Left lobe of liver (tissue), 2 donors: ENCODE measurements around the gene SLC9A1. TPM values are rescaled to one million over a fixed set of nuclear protein-coding genes. Genes with fewer than 3 reads are reported as not detected.
"Not testable (repeated sequence)": the region's sequence is repeated elsewhere in the genome, so short reads cannot be mapped to it uniquely, and the experiment has no call there.

Experiments
- ATAC-seq: fragments of 200-7000 bp; cut with Tn5 transposase; one replicate; pipeline ENCODE4 v1.9.1; 2020; ENCODE audit warnings: mild to moderate bottlenecking, moderate library complexity
- DNase-seq: peaks from one replicate; pipeline ENCODE4 v3.0.0-alpha.2; 2020; ENCODE audit warnings: low spot score
- total RNA-seq: library from RNA; stranded (reverse); gene quantifications from one replicate; pipeline ENCODE4 v1.2.1, GENCODE V29; 2021
- donor health status: DM: no; HTN: no; CAD: no; lungs with moderate emphysema.
- donor health status: DM: no; HTN: yes; CAD: no.

Gene SLC9A1
- total RNA-seq, 1 donor from 2014 or later: 2.7 TPM

DNA sequence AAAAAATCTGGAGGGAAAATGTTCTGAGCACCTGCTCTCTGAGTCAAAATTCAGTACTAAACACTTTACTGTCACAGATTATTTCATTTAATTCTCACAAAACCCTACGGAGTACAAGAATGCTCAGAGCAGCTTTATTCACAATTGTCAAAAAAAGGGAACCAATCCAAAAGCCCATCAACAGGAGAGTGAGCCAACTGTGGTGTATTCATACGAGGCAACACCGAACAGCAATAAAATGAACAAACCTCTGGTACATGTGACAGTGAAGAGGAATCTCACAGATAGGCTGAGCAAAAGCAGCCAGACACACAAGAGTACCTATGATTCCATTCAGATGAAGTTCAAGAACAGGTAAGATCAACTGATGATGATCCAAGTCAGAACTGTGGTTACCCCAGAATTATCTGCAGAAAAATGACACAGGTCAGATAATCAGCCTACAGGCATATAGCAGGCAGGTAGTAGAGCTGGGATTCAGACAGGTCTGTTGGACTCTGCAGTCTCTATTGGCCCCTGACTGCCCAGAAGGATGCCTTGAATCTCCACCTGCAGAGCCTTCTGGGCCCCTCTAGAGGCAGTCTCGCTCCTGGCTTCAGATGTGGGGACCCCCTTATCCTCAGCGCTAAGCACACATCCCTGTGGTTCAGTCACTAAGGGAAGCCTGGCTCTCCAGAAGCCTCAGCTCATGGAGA lies 19.2 kb downstream of the SLC9A1 start:
- ATAC-seq (no peak), DNase-seq (no peak)

GRCh38 chr1:27133991-27134390 lies 20.9 kb downstream of the SLC9A1 start:
- ATAC-seq (peak; percentile 60), DNase-seq (no peak)

GRCh38 chr1:27133158-27133557 lies 21.8 kb downstream of the SLC9A1 start:
- DNase-seq: no peak
- no peak for ATAC-seq

DNA sequence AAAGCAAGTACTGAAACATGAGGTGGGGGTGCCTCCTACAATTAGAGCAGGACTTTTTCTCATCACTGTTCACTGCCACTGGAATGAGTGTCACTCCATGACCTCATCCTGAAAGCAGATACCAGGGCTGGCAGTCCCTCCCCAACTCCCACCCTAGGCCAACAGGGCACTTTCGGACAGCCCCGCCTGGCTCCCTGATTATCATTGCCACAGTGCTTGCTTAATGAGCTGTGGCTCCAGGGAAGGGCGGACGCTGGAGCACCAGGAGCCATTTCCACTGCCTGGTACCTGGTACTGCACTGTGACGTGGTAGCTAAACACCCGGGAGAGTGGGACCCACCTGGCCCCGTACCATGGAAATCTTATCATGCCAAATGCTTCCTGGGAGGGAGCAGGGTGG lies 22.3 kb downstream of the SLC9A1 start:
- no peak for ATAC-seq
- no peak for DNase-seq

DNA sequence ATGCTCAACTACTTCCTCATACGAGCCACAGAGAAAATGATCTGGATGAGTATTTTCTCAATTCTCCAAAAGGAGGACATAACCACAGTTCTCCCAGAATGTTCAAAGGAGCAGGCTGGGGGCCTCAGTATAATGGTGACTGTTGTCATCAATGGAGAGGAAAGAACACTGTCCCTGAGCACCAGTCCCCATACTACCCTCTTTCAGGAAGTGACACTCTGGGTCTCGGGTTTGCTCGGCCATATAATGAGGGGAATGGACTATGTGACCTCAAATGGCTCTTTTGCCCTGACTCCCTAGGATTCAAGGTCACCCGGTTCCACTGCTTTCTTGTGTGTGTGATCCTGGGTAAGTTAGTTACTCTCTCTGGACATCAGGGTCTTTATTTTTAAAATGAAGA lies 22.8 kb downstream of the SLC9A1 start:
- DNase-seq: no peak
- no peak for ATAC-seq

DNA sequence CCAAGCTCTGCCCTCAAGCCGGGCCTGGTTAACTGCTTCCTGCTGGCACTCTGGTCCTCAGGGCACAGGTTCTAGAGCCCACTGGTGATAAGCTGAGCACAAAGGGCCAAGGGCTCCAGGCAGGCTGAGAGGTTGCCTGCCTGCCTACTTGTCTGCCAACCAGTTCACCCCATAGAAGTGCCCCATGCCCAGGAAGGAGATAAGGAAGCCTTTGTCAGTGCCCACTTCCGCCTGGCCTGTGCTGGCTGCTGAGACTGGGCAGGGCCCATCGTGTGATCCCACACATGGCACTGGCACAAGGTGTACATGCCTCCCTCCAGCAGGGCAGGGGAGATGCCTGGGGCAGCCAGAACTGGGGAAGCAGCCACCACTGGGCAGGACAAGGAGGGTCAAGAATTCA lies 24.1 kb downstream of the SLC9A1 start:
- DNase-seq: no peak
- ATAC-seq: no peak

DNA sequence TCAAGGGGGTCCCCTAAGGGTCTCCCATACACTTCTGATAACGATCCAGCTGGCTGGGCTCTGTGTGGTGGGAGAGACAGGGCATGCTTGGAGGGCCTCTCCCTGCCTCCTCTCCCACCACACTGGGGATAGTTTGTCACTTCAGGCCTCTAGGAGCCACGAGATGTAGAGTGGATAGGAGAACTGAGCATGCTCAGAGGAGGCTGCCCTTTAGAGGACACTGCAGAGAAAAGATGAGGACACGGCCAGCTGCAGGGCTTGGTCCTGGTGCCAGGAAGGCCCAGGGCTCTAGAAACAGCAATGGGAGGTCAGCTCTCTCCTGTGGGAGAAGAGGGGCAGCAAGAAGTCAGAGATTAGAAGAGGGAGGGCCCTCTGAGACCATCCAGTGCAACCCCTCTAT lies 25.7 kb downstream of the SLC9A1 start:
- DNase-seq (no peak), ATAC-seq (no peak)

GRCh38 chr1:27127419-27127818 lies 27.5 kb downstream of the SLC9A1 start:
- no peak for ATAC-seq
- DNase-seq: no peak

GRCh38 chr1:27126391-27126790 lies 28.5 kb downstream of the SLC9A1 start:
- ATAC-seq (no peak), DNase-seq (no peak)

- not testable (repeated sequence) for DNase-seq, ATAC-seq
Measured at GRCh38 chr1:27125125-27125524, 29.8 kb downstream of the SLC9A1 start.

GRCh38 chr1:27124405-27124804 lies 30.5 kb downstream of the SLC9A1 start:
- ATAC-seq: no peak
- DNase-seq: no peak

GRCh38 chr1:27122652-27123051 lies 32.3 kb downstream of the SLC9A1 start:
- ATAC-seq (peak; percentile 77), DNase-seq (no peak)

GRCh38 chr1:27120854-27121253 lies 34.1 kb downstream of the SLC9A1 start:
- DNase-seq (no peak), ATAC-seq (no peak)

DNA sequence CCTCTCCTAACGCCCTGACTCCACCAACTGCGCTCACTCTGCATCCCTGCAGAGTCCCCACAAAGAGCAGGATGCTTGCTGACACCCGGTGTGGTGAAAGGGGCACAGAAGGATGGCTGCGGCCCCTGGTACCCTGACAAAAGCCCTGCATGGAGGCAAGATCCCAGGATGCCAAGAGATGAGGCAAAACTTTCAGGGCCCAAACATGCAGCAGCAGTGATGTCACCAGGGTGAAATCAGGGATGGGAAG lies 36.6 kb downstream of the SLC9A1 start:
- no peak for DNase-seq
- no peak for ATAC-seq

DNA sequence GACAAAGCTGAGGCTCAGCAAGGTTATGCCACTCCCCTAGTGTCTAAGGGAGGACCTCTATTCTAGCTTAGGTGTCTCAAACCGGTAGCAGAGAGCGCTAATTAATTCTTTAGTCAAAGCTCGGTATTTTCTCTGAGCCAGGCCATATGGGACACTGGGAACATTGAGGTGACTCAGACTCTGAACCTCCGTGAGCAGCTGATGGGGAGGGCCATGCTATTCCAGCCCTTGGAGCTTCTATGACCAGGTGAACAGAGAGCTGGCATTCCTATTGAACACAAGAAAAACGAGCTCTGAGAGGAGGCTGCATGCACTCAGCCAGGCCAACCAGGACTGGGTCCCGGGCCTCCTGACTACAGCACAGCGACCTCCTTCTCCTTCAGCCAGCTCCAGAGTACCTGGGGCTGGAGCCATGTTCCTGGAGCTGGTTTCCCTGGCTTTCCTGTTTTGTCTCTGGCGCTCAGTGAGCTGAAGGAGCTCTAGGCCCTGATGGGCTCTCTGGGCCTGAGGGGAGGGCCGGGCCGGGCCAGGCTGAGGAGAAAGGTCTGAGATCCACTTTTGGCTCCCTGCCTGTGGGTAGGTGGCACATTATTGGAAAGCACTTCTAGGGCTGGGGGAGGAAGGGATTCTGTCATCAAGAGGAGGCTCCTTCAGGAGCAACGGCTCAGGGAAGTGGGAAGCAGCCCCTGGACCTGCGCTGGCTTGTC lies 37.0 kb downstream of the SLC9A1 start:
- DNase-seq (no peak), ATAC-seq (no peak)

DNA sequence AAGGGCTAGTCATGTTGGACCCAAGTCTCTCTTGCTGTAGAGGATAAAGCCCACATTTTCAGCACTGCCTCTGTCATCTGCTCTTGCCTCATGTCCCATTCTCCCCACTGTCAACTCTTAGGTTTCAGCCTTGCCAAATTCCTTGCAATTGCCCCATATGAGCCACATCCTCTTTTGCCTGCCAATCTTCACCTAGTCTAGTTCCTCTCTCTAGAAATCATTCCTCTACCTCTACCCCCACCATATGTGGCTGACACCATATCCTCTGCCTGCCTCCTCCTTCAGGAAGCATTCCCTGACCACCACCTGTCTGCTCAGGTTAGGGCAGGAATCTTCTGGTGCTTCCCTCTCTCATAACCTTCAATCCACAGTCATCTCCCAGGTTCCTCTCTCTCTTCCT lies 38.2 kb downstream of the SLC9A1 start:
- no peak for DNase-seq
- ATAC-seq: peak; percentile 36

GRCh38 chr1:27116232-27116631 lies 38.7 kb downstream of the SLC9A1 start:
- ATAC-seq: peak; percentile 5
- no peak for DNase-seq

DNA sequence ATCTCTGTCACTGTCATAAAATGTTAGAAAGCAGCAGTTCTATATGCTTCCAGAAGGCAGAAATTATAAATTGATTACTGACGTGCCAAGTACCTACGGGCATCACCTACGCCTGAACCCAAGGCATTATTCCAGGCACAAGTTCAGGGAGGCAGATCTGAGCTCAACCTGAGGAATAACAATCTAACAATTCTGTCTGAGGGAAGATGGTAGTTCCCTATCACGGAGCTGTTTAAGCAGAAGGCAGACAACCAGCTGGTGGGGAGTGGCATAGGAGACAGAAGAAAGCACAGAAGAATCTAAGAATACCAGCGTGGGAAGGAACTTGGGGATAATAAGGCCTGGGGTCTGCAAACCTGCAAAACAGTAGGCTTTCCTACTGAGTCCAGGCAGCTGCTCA lies 40.4 kb downstream of the SLC9A1 start:
- ATAC-seq (no peak), DNase-seq (no peak)

- DNase-seq (no peak), ATAC-seq (no peak)
Measured at GRCh38 chr1:27113861-27114260, 41.1 kb downstream of the SLC9A1 start.

DNA sequence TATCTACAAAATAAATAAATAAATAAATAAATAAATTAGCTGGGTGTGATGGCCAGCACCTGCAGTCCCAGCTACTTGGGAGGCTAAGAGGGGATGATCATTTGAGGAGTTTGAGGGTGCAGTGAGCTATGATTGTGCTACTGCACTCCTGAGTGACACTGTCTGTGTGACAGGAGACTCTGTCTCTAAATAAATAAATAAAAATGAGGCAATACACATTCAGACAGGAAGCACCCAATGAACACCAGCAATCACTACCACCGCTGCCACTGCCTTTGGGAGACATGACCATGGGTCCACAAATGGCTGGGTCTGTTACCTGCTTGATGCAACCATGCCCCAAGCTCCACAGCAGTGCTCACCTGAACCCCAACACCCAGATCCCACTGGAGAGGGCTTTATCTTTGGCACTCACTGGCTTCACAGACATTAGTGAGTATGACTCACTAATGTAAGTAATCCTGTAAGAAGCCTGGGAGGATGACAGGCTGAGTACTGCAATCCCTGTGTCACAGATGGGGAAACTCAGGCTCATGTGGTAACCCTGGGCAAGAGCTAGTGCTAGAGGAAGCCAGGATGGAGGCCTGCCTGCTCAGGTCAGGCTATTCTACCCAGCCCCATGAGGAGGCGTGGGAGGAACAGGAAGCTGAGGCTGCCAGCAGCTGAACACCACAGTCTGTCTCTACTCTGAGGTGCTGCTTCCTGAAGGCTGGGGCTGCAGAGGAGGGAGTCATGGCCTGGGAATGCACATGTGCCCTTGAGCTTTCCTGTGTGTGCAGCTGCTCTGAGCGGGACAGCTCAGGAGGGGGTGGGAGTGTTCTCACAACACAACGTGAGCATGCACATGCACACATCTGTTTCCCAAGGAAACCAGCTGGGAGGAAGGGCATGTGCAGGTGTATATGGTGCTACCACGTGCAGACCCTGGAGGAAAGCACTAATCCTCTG lies 43.0 kb downstream of the SLC9A1 start:
- peak; percentile 61 for DNase-seq

DNA sequence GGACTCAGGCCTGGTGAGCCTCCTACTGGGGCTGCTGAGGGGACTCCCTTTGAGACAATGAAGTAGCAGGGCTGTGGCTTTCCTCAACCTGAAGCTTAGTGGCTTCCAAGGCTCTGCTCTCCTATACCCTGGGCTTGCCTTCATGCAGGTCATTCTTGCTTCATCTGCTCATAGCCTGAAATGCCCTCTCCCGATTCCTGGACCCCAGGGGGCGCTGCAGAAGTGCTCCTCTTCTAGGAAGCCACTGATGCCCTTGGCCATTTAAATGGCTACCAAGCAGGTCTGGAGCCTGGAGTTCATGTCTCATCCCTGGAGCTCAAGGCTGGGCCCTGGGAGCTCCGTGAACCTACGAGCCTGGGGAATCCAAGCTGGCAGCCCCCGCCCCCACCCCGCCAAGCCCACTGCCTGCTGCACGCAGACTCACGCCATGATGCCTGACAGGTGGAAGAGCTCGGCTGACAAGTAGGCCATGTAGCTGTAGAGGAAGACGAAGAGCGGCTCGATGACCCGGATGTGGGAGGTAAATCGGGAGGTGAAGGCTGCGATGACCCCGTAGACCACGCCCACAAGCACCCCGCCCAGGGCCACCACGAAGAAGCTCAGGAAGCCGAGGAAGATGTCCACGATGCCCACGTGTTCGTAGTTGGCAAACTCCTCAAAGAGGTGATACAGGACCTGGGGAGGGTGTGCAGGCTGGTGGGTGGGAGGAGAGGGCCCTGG lies 45.7 kb downstream of the SLC9A1 start:
- no peak for ATAC-seq

More for the DNA sequence above, 43.0 kb downstream of the SLC9A1 start:
- peak; percentile 49 for ATAC-seq

More for the DNA sequence above, 45.7 kb downstream of the SLC9A1 start:
- DNase-seq: no peak
